Non-pigmented ciliary epithelial cell (primary cell): ENCODE measurements around the gene FAF1.
A peak's percentile ranks its signal among the peaks of the same experiment; 100 is the strongest.

ENCODE experiments used
- DNase-seq: peaks from one replicate; pipeline ENCODE4 v3.0.0-alpha.2; 2010; ENCODE audit warnings: low read depth

FAF1 gene

GRCh38 chr1:50700621-50701020, 259.4 kb downstream of the FAF1 start:
- no peak for DNase-seq

GRCh38 chr1:50700214-50700613, 259.9 kb downstream of the FAF1 start:
- DNase-seq = no peak

GRCh38 chr1:50699795-50700194, 260.3 kb downstream of the FAF1 start:
- no peak for DNase-seq

- no peak for DNase-seq
These were observed 262.3 kb downstream of the FAF1 start for GRCh38 chr1:50697440-50698421.

- DNase-seq = no peak
These were observed 266.2 kb downstream of the FAF1 start for GRCh38 chr1:50693829-50694228.

GRCh38 chr1:50684185-50684584, 275.9 kb downstream of the FAF1 start:
- no peak for DNase-seq

GRCh38 chr1:50681931-50682330, 278.1 kb downstream of the FAF1 start:
- DNase-seq = no peak

- DNase-seq = no peak
These were observed 292.2 kb downstream of the FAF1 start for GRCh38 chr1:50667710-50668356.

GRCh38 chr1:50667272-50667671, 292.8 kb downstream of the FAF1 start:
- no peak for DNase-seq

- DNase-seq = no peak
These were observed 293.2 kb downstream of the FAF1 start for GRCh38 chr1:50666849-50667248.

GRCh38 chr1:50665413-50665812, 294.7 kb downstream of the FAF1 start:
- DNase-seq = no peak

- DNase-seq = no peak
These were observed 298.4 kb downstream of the FAF1 start for GRCh38 chr1:50661626-50662025.

GRCh38 chr1:50659107-50659662, 300.9 kb downstream of the FAF1 start:
- DNase-seq = no peak

GRCh38 chr1:50658459-50659076, 301.5 kb downstream of the FAF1 start:
- peak; percentile 42 for DNase-seq

GRCh38 chr1:50656931-50657330, 303.1 kb downstream of the FAF1 start:
- DNase-seq = no peak

GRCh38 chr1:50651476-50652263, 308.4 kb downstream of the FAF1 start:
- DNase-seq = no peak

GRCh38 chr1:50646526-50646925, 313.5 kb downstream of the FAF1 start:
- no peak for DNase-seq

- no peak for DNase-seq
These were observed 314.9 kb downstream of the FAF1 start for GRCh38 chr1:50645139-50645538.

- no peak for DNase-seq
These were observed 315.5 kb downstream of the FAF1 start for GRCh38 chr1:50644447-50645105.

- no peak for DNase-seq
These were observed 322.6 kb downstream of the FAF1 start for GRCh38 chr1:50637460-50637859.

GRCh38 chr1:50634251-50634650, 325.8 kb downstream of the FAF1 start:
- no peak for DNase-seq
